ENCODE measurements around the gene YPEL1. TPM values are rescaled to one million over a fixed set of nuclear protein-coding genes. Genes with fewer than 3 reads are reported as not detected.
"Not testable (repeated sequence)": the region's sequence is repeated elsewhere in the genome, so short reads cannot be mapped to it uniquely, and the experiment has no call there.

YPEL1 gene
- total and polyA plus RNA-seq, 12 donors = 0.84 to 19.4 (median 3.0) TPM

DNA sequence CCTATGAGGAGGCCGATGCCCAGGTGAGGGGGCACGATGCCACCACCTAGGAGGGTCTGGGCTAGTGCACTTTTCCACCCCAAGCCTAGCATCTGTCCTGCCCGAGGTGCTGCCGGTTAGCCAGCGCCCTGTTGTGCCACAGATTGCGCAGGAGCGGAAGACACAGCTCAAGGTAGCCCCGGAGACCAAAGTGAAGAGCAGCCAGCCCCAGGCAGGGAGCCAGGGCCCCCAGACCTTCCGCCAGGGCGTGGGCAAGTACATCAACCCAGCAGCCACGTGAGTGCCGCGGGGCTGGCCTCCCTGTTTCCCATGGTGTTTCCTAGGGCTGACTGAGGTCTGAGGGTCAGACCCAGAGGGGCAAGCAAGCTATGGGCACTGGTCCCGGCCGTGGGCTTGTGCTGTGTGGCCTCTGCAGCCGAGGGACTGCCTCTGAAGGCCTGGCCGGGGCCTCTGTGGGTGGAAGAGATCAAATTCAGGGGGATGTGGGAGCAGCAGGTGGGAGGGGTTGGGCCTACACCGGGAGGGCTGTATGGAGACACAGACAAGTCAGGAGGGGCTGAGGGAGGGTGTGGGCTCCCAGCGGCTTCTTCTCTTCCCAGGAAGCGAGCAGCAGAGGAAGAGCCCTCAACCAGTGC is 40.7 kb downstream of the YPEL1 start:
- Histone ChIP-seq H3K27ac (no peak overlapping the region), H3K4me3 (no peak overlapping the region), H3K36me3 (replicated peaks in 1 of 2) (peaks cover 0 to 54% of the 10 kb centered on the region in 2 donors), H3K27me3 (no peaks in the 10 kb centered on the region), H3K9me3 (replicated peaks in 1 of 3) (no peaks in the 10 kb centered on the region), H3K4me1 (replicated peaks in 1 of 2) (peaks cover 0 to 7% of the 10 kb centered on the region in 2 donors)
- intact Hi-C loops (cut with DNase I) = no loop called here
- TF ChIP-seq, protein P1, sequence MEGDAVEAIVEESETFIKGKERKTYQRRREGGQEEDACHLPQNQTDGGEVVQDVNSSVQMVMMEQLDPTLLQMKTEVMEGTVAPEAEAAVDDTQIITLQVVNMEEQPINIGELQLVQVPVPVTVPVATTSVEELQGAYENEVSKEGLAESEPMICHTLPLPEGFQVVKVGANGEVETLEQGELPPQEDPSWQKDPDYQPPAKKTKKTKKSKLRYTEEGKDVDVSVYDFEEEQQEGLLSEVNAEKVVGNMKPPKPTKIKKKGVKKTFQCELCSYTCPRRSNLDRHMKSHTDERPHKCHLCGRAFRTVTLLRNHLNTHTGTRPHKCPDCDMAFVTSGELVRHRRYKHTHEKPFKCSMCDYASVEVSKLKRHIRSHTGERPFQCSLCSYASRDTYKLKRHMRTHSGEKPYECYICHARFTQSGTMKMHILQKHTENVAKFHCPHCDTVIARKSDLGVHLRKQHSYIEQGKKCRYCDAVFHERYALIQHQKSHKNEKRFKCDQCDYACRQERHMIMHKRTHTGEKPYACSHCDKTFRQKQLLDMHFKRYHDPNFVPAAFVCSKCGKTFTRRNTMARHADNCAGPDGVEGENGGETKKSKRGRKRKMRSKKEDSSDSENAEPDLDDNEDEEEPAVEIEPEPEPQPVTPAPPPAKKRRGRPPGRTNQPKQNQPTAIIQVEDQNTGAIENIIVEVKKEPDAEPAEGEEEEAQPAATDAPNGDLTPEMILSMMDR (IDR thresholded peaks at IDR 0.05) = no peak
- no peak for TF ChIP-seq POLR2A (IDR thresholded peaks at IDR 0.05)
- 60 to 92% (median 84%) methylated on average over 2 to 20 of the region's 20 CpGs for WGBS, 4 donors
- no peak for DNase-seq

DNA sequence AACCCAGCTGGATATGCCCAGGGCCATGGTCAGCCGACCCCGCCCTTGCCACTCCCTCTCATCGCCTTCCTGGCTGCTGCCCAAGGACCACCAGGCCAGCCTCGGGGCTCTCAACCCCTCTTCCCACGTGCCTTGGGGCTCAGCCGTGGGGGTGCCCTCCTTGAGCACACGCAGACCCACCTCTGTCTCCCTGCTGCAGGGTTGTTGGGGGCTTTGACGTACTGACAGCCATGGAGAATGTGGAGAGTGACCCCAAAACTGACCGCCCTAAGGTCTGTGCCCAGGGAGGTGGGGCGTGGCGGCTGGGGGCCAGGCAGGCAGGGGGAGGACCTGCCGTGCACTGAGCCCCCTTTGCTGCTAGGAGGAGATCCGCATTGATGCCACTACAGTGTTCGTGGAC is 41.2 kb downstream of the YPEL1 start:
- intact Hi-C loops (cut with DNase I) = no loop called here
- Histone ChIP-seq H3K27ac (no peak overlapping the region), H3K4me3 (no peak overlapping the region), H3K27me3 (no peaks in the 10 kb centered on the region), H3K36me3 (replicated peaks in 1 of 2) (peaks cover 0 to 54% of the 10 kb centered on the region in 2 donors), H3K4me1 (replicated peaks in 1 of 2) (peaks cover 0 to 6% of the 10 kb centered on the region in 2 donors), H3K9me3 (replicated peaks in 1 of 3) (no peaks in the 10 kb centered on the region)
- no peak for DNase-seq
- TF ChIP-seq POLR2A (IDR thresholded peaks at IDR 0.05) = no peak
- TF ChIP-seq, protein P1 (IDR thresholded peaks at IDR 0.05) = no peak
- WGBS, 4 donors = 85 to 94% (median 92%) methylated on average over 8 to 14 of the region's 14 CpGs

DNA sequence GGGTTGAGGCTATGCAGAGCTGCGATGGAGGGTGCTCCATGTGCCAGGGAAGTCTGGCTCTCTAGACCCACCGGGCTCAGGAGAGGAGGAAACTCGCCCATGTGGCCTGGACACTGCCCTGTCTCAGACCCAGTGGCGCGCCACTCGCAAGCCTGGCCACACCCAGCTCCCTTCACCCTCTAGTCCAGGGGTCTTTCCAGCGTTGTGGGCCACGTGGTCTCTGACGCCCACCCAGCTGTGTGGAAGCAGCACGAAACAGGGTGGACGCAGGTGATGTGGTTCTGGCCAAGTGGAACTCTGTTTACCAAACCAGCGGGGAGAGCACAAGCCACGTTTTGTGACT is 41.6 kb downstream of the YPEL1 start:
- Histone ChIP-seq H3K36me3 (replicated peaks in 1 of 2) (peaks cover 0 to 54% of the 10 kb centered on the region in 2 donors), H3K4me1 (replicated peaks in 1 of 2) (peaks cover 0 to 2% of the 10 kb centered on the region in 2 donors), H3K27me3 (no peaks in the 10 kb centered on the region), H3K27ac (no peak overlapping the region), H3K4me3 (no peak overlapping the region), H3K9me3 (replicated peaks in 1 of 3) (no peaks in the 10 kb centered on the region)
- no peak for DNase-seq
- intact Hi-C loops (cut with DNase I) = no loop called here
- TF ChIP-seq POLR2A (IDR thresholded peaks at IDR 0.05) = no peak
- TF ChIP-seq, protein P1 (IDR thresholded peaks at IDR 0.05) = no peak
- WGBS, 4 donors = 89 to 97% (median 95%) methylated on average over 3 to 13 of the region's 13 CpGs

DNA sequence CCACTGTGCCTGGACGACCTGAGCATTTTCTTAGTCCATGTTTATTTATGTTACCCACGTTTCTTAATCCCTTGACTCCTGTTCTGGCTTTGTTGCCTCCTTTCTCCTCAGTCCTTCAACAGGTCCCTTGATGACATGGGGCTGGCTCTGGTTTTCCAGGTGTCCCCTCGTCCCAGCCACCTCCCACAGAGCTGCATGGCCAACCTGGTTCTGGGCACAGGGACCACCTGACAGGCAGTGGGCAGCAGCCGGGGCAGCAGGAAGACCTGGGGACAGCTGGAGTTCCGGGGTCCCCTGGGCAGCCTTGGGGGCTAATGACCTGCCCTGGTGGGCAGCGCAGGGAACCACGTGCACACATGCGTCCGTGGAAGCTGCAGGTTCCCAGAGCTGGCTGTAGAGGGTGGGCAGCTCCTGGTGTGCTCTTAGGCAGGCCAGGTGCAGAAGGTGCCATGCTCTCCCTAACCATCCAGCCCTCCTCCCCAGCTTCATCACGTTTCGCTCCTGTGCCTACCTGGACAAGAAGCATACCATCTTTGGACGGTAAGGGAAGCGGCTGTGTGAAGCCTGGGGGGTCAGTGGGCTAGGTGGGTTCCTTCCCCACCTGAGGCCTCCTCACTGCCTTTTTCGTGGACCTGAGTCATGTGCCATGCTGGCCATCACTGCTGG is 42.1 kb downstream of the YPEL1 start:
- intact Hi-C loops (cut with DNase I) = no loop called here
- 89 to 97% (median 92%) methylated on average over 7 to 14 of the region's 14 CpGs for WGBS, 4 donors
- H3K36me3 ChIP-seq (replicated peaks in 1 of 2) = peaks cover 0 to 54% of the 10 kb centered on the region in 2 donors
- no peak overlapping the region for H3K27ac ChIP-seq
- H3K27me3 ChIP-seq = no peaks in the 10 kb centered on the region
- DNase-seq = no peak
- TF ChIP-seq, protein P1 (IDR thresholded peaks at IDR 0.05) = no peak
- no peak for TF ChIP-seq POLR2A (IDR thresholded peaks at IDR 0.05)
- H3K9me3 ChIP-seq (replicated peaks in 1 of 3) = no peaks in the 10 kb centered on the region
- H3K4me1 ChIP-seq (replicated peaks in 1 of 2) = no peaks in the 10 kb centered on the region
- no peak overlapping the region for H3K4me3 ChIP-seq

DNA sequence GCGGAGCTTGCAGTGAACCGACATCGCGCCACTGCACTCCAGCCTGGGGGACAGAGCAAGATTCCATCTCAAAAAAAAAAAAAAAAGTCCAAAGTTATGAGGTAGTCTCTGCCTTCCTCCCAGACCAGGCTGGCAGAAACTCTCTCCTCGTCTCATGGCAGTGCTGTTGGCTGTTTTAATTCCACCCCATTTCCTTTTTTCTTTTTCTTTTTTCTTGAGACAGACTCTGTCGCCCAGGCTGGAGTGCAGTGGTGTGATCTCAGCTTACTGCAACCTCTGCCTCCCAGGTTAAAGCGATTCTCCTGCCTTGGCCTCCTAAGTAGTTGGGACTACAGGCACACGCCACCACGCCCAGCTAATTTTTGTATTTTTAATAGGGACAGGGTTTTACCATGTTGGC is 42.7 kb downstream of the YPEL1 start:
- peaks cover 0 to 60% of the 10 kb centered on the region in 2 donors for H3K36me3 ChIP-seq (replicated peaks in 1 of 2)
- H3K27ac ChIP-seq; intact Hi-C loops (cut with DNase I); H3K9me3 ChIP-seq (replicated peaks in 1 of 3); H3K4me1 ChIP-seq (replicated peaks in 1 of 2); H3K27me3 ChIP-seq; DNase-seq; H3K4me3 ChIP-seq: not testable (repeated sequence)
- 89 to 96% (median 92%) methylated on average over 5 to 9 of the region's 9 CpGs for WGBS, 4 donors
